ENCODE data around the gene RNU6-1.

RNU6-1 gene

GRCh38 chr15:67878712-67879206 lies 38.9 kb upstream of the RNU6-1 start:
- Histone ChIP-seq H3K9me3 (ENCODE audit: control insufficient read depth, insufficient read depth, low read length) (no peaks in the 10 kb centered on the region), H3K9ac (ENCODE audit: low read depth, low read length) (no peak overlapping the region), H3K27ac (ENCODE audit: low read depth, low read length) (no peak overlapping the region), H3K27me3 (ENCODE audit: control insufficient read depth, insufficient read depth, low read length) (no peaks in the 10 kb centered on the region), H3K36me3 (ENCODE audit: control insufficient read depth, insufficient read depth, low read length) (no peaks in the 10 kb centered on the region), H3K4me3 (ENCODE audit: low read depth, low read length) (no peak overlapping the region), H3K4me1 (ENCODE audit: control insufficient read depth, insufficient read depth, low read length) (0 out of 2 replicates have a peak, but pooled peaks cover 12% of the 10 kb centered on the region)

GRCh38 chr15:67873777-67874176 lies 33.9 kb upstream of the RNU6-1 start:
- H3K4me1 ChIP-seq (ENCODE audit: control insufficient read depth, insufficient read depth, low read length) = no peaks in the 10 kb centered on the region
- H3K36me3 ChIP-seq (ENCODE audit: control insufficient read depth, insufficient read depth, low read length) = no peaks in the 10 kb centered on the region
- H3K9me3 ChIP-seq (ENCODE audit: control insufficient read depth, insufficient read depth, low read length) = peaks cover 4% of the 10 kb centered on the region; the same call in 1 of the 2 replicates
- no peak overlapping the region for H3K27ac ChIP-seq (ENCODE audit: low read depth, low read length)
- no peaks in the 10 kb centered on the region for H3K27me3 ChIP-seq (ENCODE audit: control insufficient read depth, insufficient read depth, low read length)
- H3K4me3 ChIP-seq (ENCODE audit: low read depth, low read length) = no peak overlapping the region
- H3K9ac ChIP-seq (ENCODE audit: low read depth, low read length) = no peak overlapping the region

- Histone ChIP-seq H3K27me3 (ENCODE audit: control insufficient read depth, insufficient read depth, low read length) (no peaks in the 10 kb centered on the region), H3K9me3 (ENCODE audit: control insufficient read depth, insufficient read depth, low read length) (peaks cover 4% of the 10 kb centered on the region; the same call in 1 of the 2 replicates), H3K9ac (ENCODE audit: low read depth, low read length) (no peak overlapping the region), H3K36me3 (ENCODE audit: control insufficient read depth, insufficient read depth, low read length) (no peaks in the 10 kb centered on the region), H3K4me3 (ENCODE audit: low read depth, low read length) (no peak overlapping the region), H3K27ac (ENCODE audit: low read depth, low read length) (no peak overlapping the region), H3K4me1 (ENCODE audit: control insufficient read depth, insufficient read depth, low read length) (peaks cover 4% of the 10 kb centered on the region)
Measured at GRCh38 chr15:67870868-67871408, 31.1 kb upstream of the RNU6-1 start.

GRCh38 chr15:67869701-67870100 lies 29.9 kb upstream of the RNU6-1 start:
- Histone ChIP-seq H3K27ac (ENCODE audit: low read depth, low read length) (no peak overlapping the region), H3K4me3 (ENCODE audit: low read depth, low read length) (no peak overlapping the region), H3K36me3 (ENCODE audit: control insufficient read depth, insufficient read depth, low read length) (no peaks in the 10 kb centered on the region), H3K9ac (ENCODE audit: low read depth, low read length) (no peak overlapping the region), H3K9me3 (ENCODE audit: control insufficient read depth, insufficient read depth, low read length) (peaks cover 4% of the 10 kb centered on the region; the same call in 1 of the 2 replicates), H3K4me1 (ENCODE audit: control insufficient read depth, insufficient read depth, low read length) (peaks cover 10% of the 10 kb centered on the region), H3K27me3 (ENCODE audit: control insufficient read depth, insufficient read depth, low read length) (no peaks in the 10 kb centered on the region)

- peaks cover 12% of the 10 kb centered on the region for H3K27me3 ChIP-seq (ENCODE audit: control insufficient read depth, insufficient read depth, low read length)
- peaks cover 18% of the 10 kb centered on the region for H3K4me1 ChIP-seq (ENCODE audit: control insufficient read depth, insufficient read depth, low read length)
- no peak overlapping the region for H3K9ac ChIP-seq (ENCODE audit: low read depth, low read length)
- no peak overlapping the region for H3K4me3 ChIP-seq (ENCODE audit: low read depth, low read length)
- no peaks in the 10 kb centered on the region for H3K36me3 ChIP-seq (ENCODE audit: control insufficient read depth, insufficient read depth, low read length)
- H3K9me3 ChIP-seq (ENCODE audit: control insufficient read depth, insufficient read depth, low read length) = no peaks in the 10 kb centered on the region
- peak overlapping the region; percentile 15 for H3K27ac ChIP-seq (ENCODE audit: low read depth, low read length)
Measured at GRCh38 chr15:67865766-67866165, 25.9 kb upstream of the RNU6-1 start.

- no peak overlapping the region for H3K9ac ChIP-seq (ENCODE audit: low read depth, low read length)
- no peaks in the 10 kb centered on the region for H3K36me3 ChIP-seq (ENCODE audit: control insufficient read depth, insufficient read depth, low read length)
- no peaks in the 10 kb centered on the region for H3K9me3 ChIP-seq (ENCODE audit: control insufficient read depth, insufficient read depth, low read length)
- H3K4me3 ChIP-seq (ENCODE audit: low read depth, low read length) = no peak overlapping the region
- H3K4me1 ChIP-seq (ENCODE audit: control insufficient read depth, insufficient read depth, low read length) = peaks cover 18% of the 10 kb centered on the region
- H3K27me3 ChIP-seq (ENCODE audit: control insufficient read depth, insufficient read depth, low read length) = peaks cover 12% of the 10 kb centered on the region
- H3K27ac ChIP-seq (ENCODE audit: low read depth, low read length) = no peak overlapping the region
Measured at GRCh38 chr15:67865331-67865730, 25.5 kb upstream of the RNU6-1 start.

- H3K27ac ChIP-seq (ENCODE audit: low read depth, low read length) = peak overlapping the region; percentile 27
Measured at GRCh38 chr15:67863442-67863987, 23.7 kb upstream of the RNU6-1 start.

GRCh38 chr15:67862750-67863441 lies 23.1 kb upstream of the RNU6-1 start:
- H3K9ac ChIP-seq (ENCODE audit: low read depth, low read length) = no peak overlapping the region
- no peak overlapping the region for H3K27ac ChIP-seq (ENCODE audit: low read depth, low read length)
- no peaks in the 10 kb centered on the region for H3K9me3 ChIP-seq (ENCODE audit: control insufficient read depth, insufficient read depth, low read length)
- H3K36me3 ChIP-seq (ENCODE audit: control insufficient read depth, insufficient read depth, low read length) = no peaks in the 10 kb centered on the region
- peak overlapping the region; percentile 58; the same call in 1 of the 2 replicates for H3K4me3 ChIP-seq (ENCODE audit: low read depth, low read length)
- peaks cover 18% of the 10 kb centered on the region for H3K4me1 ChIP-seq (ENCODE audit: control insufficient read depth, insufficient read depth, low read length)
- H3K27me3 ChIP-seq (ENCODE audit: control insufficient read depth, insufficient read depth, low read length) = peaks cover 12% of the 10 kb centered on the region

More at GRCh38 chr15:67863442-67863987, 23.7 kb upstream of the RNU6-1 start:
- H3K9me3 ChIP-seq (ENCODE audit: control insufficient read depth, insufficient read depth, low read length) = no peaks in the 10 kb centered on the region
- peaks cover 12% of the 10 kb centered on the region for H3K27me3 ChIP-seq (ENCODE audit: control insufficient read depth, insufficient read depth, low read length)
- no peaks in the 10 kb centered on the region for H3K36me3 ChIP-seq (ENCODE audit: control insufficient read depth, insufficient read depth, low read length)
- peak overlapping the region; percentile 58 for H3K4me3 ChIP-seq (ENCODE audit: low read depth, low read length)
- H3K4me1 ChIP-seq (ENCODE audit: control insufficient read depth, insufficient read depth, low read length) = peaks cover 18% of the 10 kb centered on the region
- H3K9ac ChIP-seq (ENCODE audit: low read depth, low read length) = peak overlapping the region; percentile 35; the same call in 1 of the 2 replicates

- H3K36me3 ChIP-seq (ENCODE audit: control insufficient read depth, insufficient read depth, low read length) = no peaks in the 10 kb centered on the region
- H3K27me3 ChIP-seq (ENCODE audit: control insufficient read depth, insufficient read depth, low read length) = peaks cover 12% of the 10 kb centered on the region
- H3K9me3 ChIP-seq (ENCODE audit: control insufficient read depth, insufficient read depth, low read length) = no peaks in the 10 kb centered on the region
- peaks cover 18% of the 10 kb centered on the region for H3K4me1 ChIP-seq (ENCODE audit: control insufficient read depth, insufficient read depth, low read length)
- H3K27ac ChIP-seq (ENCODE audit: low read depth, low read length) = no peak overlapping the region
- no peak overlapping the region for H3K4me3 ChIP-seq (ENCODE audit: low read depth, low read length)
- no peak overlapping the region for H3K9ac ChIP-seq (ENCODE audit: low read depth, low read length)
Measured at GRCh38 chr15:67861983-67862382, 22.1 kb upstream of the RNU6-1 start.

- H3K27ac ChIP-seq (ENCODE audit: low read depth, low read length) = no peak overlapping the region
- no peaks in the 10 kb centered on the region for H3K9me3 ChIP-seq (ENCODE audit: control insufficient read depth, insufficient read depth, low read length)
- H3K27me3 ChIP-seq (ENCODE audit: control insufficient read depth, insufficient read depth, low read length) = peaks cover 12% of the 10 kb centered on the region
- H3K9ac ChIP-seq (ENCODE audit: low read depth, low read length) = no peak overlapping the region
- H3K4me3 ChIP-seq (ENCODE audit: low read depth, low read length) = no peak overlapping the region
- H3K36me3 ChIP-seq (ENCODE audit: control insufficient read depth, insufficient read depth, low read length) = no peaks in the 10 kb centered on the region
- peaks cover 8% of the 10 kb centered on the region for H3K4me1 ChIP-seq (ENCODE audit: control insufficient read depth, insufficient read depth, low read length)
Measured at GRCh38 chr15:67859331-67859946, 19.6 kb upstream of the RNU6-1 start.

GRCh38 chr15:67857220-67857619 lies 17.4 kb upstream of the RNU6-1 start:
- no peak overlapping the region for H3K4me3 ChIP-seq (ENCODE audit: low read depth, low read length)
- H3K4me1 ChIP-seq (ENCODE audit: control insufficient read depth, insufficient read depth, low read length) = peaks cover 15% of the 10 kb centered on the region
- H3K36me3 ChIP-seq (ENCODE audit: control insufficient read depth, insufficient read depth, low read length) = no peaks in the 10 kb centered on the region
- H3K27ac ChIP-seq (ENCODE audit: low read depth, low read length) = no peak overlapping the region
- H3K9ac ChIP-seq (ENCODE audit: low read depth, low read length) = no peak overlapping the region
- H3K9me3 ChIP-seq (ENCODE audit: control insufficient read depth, insufficient read depth, low read length) = no peaks in the 10 kb centered on the region
- H3K27me3 ChIP-seq (ENCODE audit: control insufficient read depth, insufficient read depth, low read length) = no peaks in the 10 kb centered on the region
